Fibroblast of the conjunctiva (primary cell): Measurements from ENCODE around the gene KIF1B.

Source experiments
- DNase-seq: peaks from one replicate; pipeline ENCODE4 v3.0.0-alpha.2; 2010; ENCODE audit warnings: low read depth

The KIF1B gene

GRCh38 chr1:10283318-10283984 is 73.1 kb downstream of the KIF1B start:
- no peak for DNase-seq

GRCh38 chr1:10286244-10286643 is 75.9 kb downstream of the KIF1B start:
- no peak for DNase-seq

- DNase-seq: no peak
Measured at GRCh38 chr1:10287023-10287645, 76.8 kb downstream of the KIF1B start.

GRCh38 chr1:10288029-10288615 is 77.8 kb downstream of the KIF1B start:
- DNase-seq: no peak

- DNase-seq: no peak
Measured at GRCh38 chr1:10291705-10292104, 81.3 kb downstream of the KIF1B start.

GRCh38 chr1:10292188-10292587 is 81.8 kb downstream of the KIF1B start:
- no peak for DNase-seq

GRCh38 chr1:10295481-10296085 is 85.2 kb downstream of the KIF1B start:
- DNase-seq: no peak

- no peak for DNase-seq
Measured at GRCh38 chr1:10299151-10299550, 88.8 kb downstream of the KIF1B start.

- DNase-seq: no peak
Measured at GRCh38 chr1:10302416-10302815, 92.0 kb downstream of the KIF1B start.

- no peak for DNase-seq
Measured at GRCh38 chr1:10304295-10304694, 93.9 kb downstream of the KIF1B start.

GRCh38 chr1:10306435-10306834 is 96.1 kb downstream of the KIF1B start:
- no peak for DNase-seq

GRCh38 chr1:10308001-10308400 is 97.6 kb downstream of the KIF1B start:
- no peak for DNase-seq

- DNase-seq: no peak
Measured at GRCh38 chr1:10309243-10310011, 99.1 kb downstream of the KIF1B start.

GRCh38 chr1:10316752-10317151 is 106.4 kb downstream of the KIF1B start:
- no peak for DNase-seq

GRCh38 chr1:10319750-10320149 is 109.4 kb downstream of the KIF1B start:
- DNase-seq: no peak

GRCh38 chr1:10320336-10320735 is 110.0 kb downstream of the KIF1B start:
- no peak for DNase-seq

- no peak for DNase-seq
Measured at GRCh38 chr1:10322821-10323220, 112.5 kb downstream of the KIF1B start.

- peak; percentile 10 for DNase-seq
Measured at GRCh38 chr1:10324627-10325026, 114.3 kb downstream of the KIF1B start.

- no peak for DNase-seq
Measured at GRCh38 chr1:10325521-10325920, 115.2 kb downstream of the KIF1B start.

- DNase-seq: no peak
Measured at GRCh38 chr1:10326251-10326650, 115.9 kb downstream of the KIF1B start.

GRCh38 chr1:10328180-10328963 is 118.0 kb downstream of the KIF1B start:
- DNase-seq: no peak

- no peak for DNase-seq
Measured at GRCh38 chr1:10337436-10337835, 127.1 kb downstream of the KIF1B start.
